HG02678 (cell line): ENCODE data around the gene ZNF280C.
"Not testable (repeated sequence)": the region's sequence is repeated elsewhere in the genome, so short reads cannot be mapped to it uniquely, and the experiment has no call there.

Source experiments
- ATAC-seq: cut with Tn5 transposase; IDR thresholded peaks from one replicate; pipeline ENCODE4 v1.9.1; 2021; ENCODE audit warnings: mild to moderate bottlenecking, moderate library complexity; ENCODE audit not compliant: unreplicated experiment

Gene ZNF280C

GRCh38 chrX:130262231-130262630 is 6.5 kb downstream of the ZNF280C start:
- ATAC-seq = no peak

GRCh38 chrX:130261296-130261893 is 7.3 kb downstream of the ZNF280C start:
- no peak for ATAC-seq

- ATAC-seq = no peak
Observed at GRCh38 chrX:130260316-130260715, 8.4 kb downstream of the ZNF280C start.

GRCh38 chrX:130253916-130254315 is 14.8 kb downstream of the ZNF280C start:
- ATAC-seq = no peak

GRCh38 chrX:130251671-130252070 is 17.0 kb downstream of the ZNF280C start:
- no peak for ATAC-seq

GRCh38 chrX:130247996-130248395 is 20.7 kb downstream of the ZNF280C start:
- ATAC-seq = no peak

GRCh38 chrX:130246084-130246483 is 22.6 kb downstream of the ZNF280C start:
- ATAC-seq = no peak

GRCh38 chrX:130245441-130245840 is 23.3 kb downstream of the ZNF280C start:
- ATAC-seq = no peak

- ATAC-seq = not testable (repeated sequence)
Observed at GRCh38 chrX:130231184-130231583, 37.5 kb downstream of the ZNF280C start.

- ATAC-seq = no peak
Observed at GRCh38 chrX:130228871-130229270, 39.8 kb downstream of the ZNF280C start.

- no peak for ATAC-seq
Observed at GRCh38 chrX:130224810-130225209, 43.9 kb downstream of the ZNF280C start.

- ATAC-seq = no peak
Observed at GRCh38 chrX:130216320-130216719, 52.4 kb downstream of the ZNF280C start.

GRCh38 chrX:130213376-130213775 is 55.3 kb downstream of the ZNF280C start:
- ATAC-seq = no peak

- ATAC-seq = no peak
Observed at GRCh38 chrX:130212371-130212770, 56.3 kb downstream of the ZNF280C start.

- no peak for ATAC-seq
Observed at GRCh38 chrX:130211415-130212186, 57.1 kb downstream of the ZNF280C start.

GRCh38 chrX:130204647-130205046 is 64.1 kb downstream of the ZNF280C start:
- no peak for ATAC-seq

- no peak for ATAC-seq
Observed at GRCh38 chrX:130197464-130197863, 71.2 kb downstream of the ZNF280C start.

GRCh38 chrX:130196466-130196865 is 72.2 kb downstream of the ZNF280C start:
- ATAC-seq = no peak

GRCh38 chrX:130190801-130191200 is 77.9 kb downstream of the ZNF280C start:
- ATAC-seq = no peak

GRCh38 chrX:130186651-130187050 is 82.0 kb downstream of the ZNF280C start:
- no peak for ATAC-seq

GRCh38 chrX:130184857-130185256 is 83.8 kb downstream of the ZNF280C start:
- ATAC-seq = no peak

- no peak for ATAC-seq
Observed at GRCh38 chrX:130184168-130184567, 84.5 kb downstream of the ZNF280C start.
